GM12891 (cell line): ENCODE measurements around the gene NEDD8.

Experiments
- PAX5 ChIP-seq: IDR thresholded peaks from 2 replicates; pipeline ENCODE4 v1.6.1; 2011; ENCODE audit warnings: low read length, moderate library complexity, mild to moderate bottlenecking; ENCODE audit not compliant: insufficient read depth, severe bottlenecking
- POLR2A ChIP-seq: IDR thresholded peaks from 2 replicates; pipeline ENCODE4 v1.6.1; 2011; ENCODE audit warnings: low read depth, low read length, control low read depth
- POLR2AphosphoS5 ChIP-seq: IDR thresholded peaks from 2 replicates; pipeline ENCODE4 v1.6.1; 2011; ENCODE audit warnings: low read depth, low read length, control low read depth
- POU2F2 ChIP-seq: IDR thresholded peaks from 2 replicates; pipeline ENCODE4 v1.6.1; 2011; ENCODE audit warnings: low read depth, mild to moderate bottlenecking, control low read depth, low read length, moderate library complexity
- TAF1 ChIP-seq: IDR thresholded peaks from 2 replicates; pipeline ENCODE4 v1.6.1; 2011; ENCODE audit warnings: low read depth, low read length, control low read depth

DNA sequence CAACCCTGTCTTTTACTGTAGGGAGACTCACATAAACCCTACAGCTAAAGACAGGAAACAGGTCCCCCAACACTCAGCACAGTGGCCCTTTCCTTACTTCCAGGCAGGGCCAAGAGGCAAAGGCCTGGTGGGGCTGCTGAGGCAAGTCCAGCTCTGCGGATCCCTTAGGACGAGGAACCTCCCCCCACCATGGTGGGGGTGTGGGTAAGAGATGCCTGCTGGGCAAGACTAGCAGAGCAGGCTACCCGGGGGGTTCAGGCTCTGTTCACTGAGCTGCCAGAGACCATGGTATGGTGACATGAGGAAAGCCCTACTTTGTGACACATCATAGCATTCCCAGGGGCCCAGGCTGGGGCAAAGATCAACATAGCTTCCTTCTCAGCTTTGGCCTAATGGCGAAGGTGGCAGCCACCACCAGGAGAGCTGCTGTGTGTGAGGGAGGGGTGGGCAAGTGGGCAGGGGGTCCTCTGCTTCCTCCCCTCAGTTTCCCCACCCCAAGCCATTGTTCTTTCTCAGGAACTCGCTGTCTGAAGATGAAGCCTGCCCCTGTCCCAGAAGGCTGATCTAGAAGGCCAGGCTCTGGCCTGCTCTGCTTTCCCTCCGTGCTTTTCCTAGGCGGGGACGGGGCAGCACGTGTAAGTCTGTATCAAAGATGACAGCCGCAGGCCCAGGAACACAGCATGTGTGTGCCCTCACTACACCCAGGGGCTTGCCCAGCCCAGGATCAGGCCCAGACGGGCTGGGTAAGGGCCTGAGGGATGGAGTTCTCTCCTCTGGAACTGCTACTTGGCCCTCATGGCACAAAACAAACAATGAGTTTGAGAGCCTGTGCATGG is 20.3 kb upstream of the NEDD8 start:
- TF ChIP-seq POLR2A (no peak), POU2F2 (no peak), POLR2AphosphoS5 (no peak), TAF1 (no peak), PAX5 (no peak)
